Mucosa of descending colon (tissue), 3 donors: ENCODE measurements around the gene LIPM. TPM values are rescaled to one million over a fixed set of nuclear protein-coding genes. Genes with fewer than 3 reads are reported as not detected.

ENCODE experiments used
- ATAC-seq: fragments of 200-7000 bp; cut with Tn5 transposase; one replicate; pipeline ENCODE4 v1.9.1; 2020; ENCODE audit warnings: mild to moderate bottlenecking, moderate library complexity
- DNase-seq, 3 donors: peaks; one replicate each; pipeline ENCODE4 v3.0.0-alpha.2; 2020
- H3K36me3 ChIP-seq: fragments of 200-600 bp; one replicate; pipeline ENCODE4 v1.8.0; 2021; ENCODE audit warnings: low read depth, mild to moderate bottlenecking
- H3K4me1 ChIP-seq: fragments of 200-600 bp; one replicate; pipeline ENCODE4 v1.8.0; 2021; ENCODE audit warnings: low read depth, mild to moderate bottlenecking
- H3K4me3 ChIP-seq: fragments of 200-600 bp; one replicate; pipeline ENCODE4 v1.8.0; 2021; ENCODE audit warnings: mild to moderate bottlenecking
- H3K9me3 ChIP-seq: fragments of 200-600 bp; one replicate; pipeline ENCODE4 v1.8.0; 2021; ENCODE audit warnings: mild to moderate bottlenecking
- intact Hi-C, 2 donors: fragments of 100-400 bp; cut with DNase I in 1 of 2; cut with micrococcal nuclease in 1 of 2; formaldehyde crosslinking; loops; one replicate each; pipeline versions ENCODE4 v1.11.0 to v1.11.1; 2022; cut with DNase I, micrococcal nuclease
- total RNA-seq, 3 donors: library from RNA; stranded (reverse); fragmentation: NEBNext Ultra II Directional in 2 of 3; extraction: Animal tissue kit (Norgen Biotek cat#: 25700) in 2 of 3; gene quantifications; one replicate each; pipeline versions ENCODE4 v1.2.1 to v1.2.4, GENCODE V29; 2021 to 2023
- TF ChIP-seq, protein P1 (sequence below): fragments of 200-600 bp; IDR thresholded peaks from one replicate; pipeline ENCODE4 v1.8.0; 2022; ENCODE audit warnings: antibody characterized with exemption, mild to moderate bottlenecking
- donor health status: DM: no; HTN: no; CAD: no; lungs with moderate emphysema.
- donor health status: DM: no; HTN: no; CAD: no.
- donor health status: DM: no; HTN: yes; CAD: no.

LIPM gene
- total RNA-seq, 3 donors from 2014 or later: not detected

DNA sequence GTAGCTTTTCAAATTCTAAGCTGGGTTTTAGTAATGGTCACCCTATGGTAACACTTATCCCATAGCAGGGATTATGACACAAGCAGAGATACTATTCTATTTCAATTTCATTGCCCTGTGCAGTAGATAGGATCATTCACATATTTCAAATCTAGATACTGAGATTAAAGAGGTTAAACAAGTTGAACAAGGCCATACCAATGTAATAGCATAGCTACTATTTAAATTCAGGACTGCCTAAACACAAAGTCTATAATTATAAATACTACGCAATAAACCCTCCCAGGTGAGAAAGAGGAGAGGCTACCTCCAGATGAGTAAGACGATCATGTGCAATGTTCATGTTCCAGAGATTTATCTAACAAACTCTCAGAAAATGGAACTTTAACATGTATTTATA is 1.1 kb downstream of the LIPM start:
- Histone ChIP-seq H3K36me3 (no peaks in the 10 kb centered on the region), H3K9me3 (no peaks in the 10 kb centered on the region), H3K4me3 (no peak overlapping the region), H3K4me1 (no peaks in the 10 kb centered on the region)
- intact Hi-C loops: no loop called here
- peak; percentile 56 for ATAC-seq
- TF ChIP-seq, protein P1, sequence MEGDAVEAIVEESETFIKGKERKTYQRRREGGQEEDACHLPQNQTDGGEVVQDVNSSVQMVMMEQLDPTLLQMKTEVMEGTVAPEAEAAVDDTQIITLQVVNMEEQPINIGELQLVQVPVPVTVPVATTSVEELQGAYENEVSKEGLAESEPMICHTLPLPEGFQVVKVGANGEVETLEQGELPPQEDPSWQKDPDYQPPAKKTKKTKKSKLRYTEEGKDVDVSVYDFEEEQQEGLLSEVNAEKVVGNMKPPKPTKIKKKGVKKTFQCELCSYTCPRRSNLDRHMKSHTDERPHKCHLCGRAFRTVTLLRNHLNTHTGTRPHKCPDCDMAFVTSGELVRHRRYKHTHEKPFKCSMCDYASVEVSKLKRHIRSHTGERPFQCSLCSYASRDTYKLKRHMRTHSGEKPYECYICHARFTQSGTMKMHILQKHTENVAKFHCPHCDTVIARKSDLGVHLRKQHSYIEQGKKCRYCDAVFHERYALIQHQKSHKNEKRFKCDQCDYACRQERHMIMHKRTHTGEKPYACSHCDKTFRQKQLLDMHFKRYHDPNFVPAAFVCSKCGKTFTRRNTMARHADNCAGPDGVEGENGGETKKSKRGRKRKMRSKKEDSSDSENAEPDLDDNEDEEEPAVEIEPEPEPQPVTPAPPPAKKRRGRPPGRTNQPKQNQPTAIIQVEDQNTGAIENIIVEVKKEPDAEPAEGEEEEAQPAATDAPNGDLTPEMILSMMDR: no peak
- no peak for DNase-seq

DNA sequence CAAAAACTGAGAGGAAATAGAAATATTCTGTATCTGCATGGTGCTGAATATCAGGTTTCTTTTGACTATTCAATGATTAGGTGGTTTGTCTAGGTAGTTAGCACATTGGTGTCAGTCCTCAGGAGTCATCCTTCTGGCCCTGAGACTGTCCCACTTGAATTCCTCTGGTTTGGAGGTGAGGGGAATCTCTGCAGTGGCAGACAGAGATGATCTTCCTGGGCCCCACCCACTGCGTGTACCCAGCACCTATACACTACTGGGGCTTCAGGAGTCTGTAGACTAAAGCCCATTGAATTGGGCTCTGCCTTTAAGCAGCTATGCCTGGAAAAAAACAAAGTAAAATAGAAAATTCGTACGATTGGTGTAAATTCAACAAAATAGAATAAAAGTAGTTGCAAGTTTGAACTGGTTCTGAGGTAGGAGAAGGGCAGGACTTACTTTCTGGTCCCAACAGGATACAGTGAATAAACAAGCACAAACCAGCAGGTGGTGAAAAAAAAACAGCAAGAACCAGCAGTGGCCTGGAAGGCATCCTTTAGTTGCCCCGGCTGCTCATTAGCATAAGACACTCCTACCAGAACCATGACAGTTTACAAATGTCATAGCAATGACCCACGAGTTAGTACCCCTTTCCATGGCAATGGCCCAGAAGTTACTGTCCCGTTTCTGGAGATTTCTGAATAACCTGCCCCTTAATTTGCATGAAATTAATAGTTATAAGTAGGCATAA is 1.7 kb downstream of the LIPM start:
- H3K36me3 ChIP-seq: no peaks in the 10 kb centered on the region
- no peak for ATAC-seq
- no peaks in the 10 kb centered on the region for H3K9me3 ChIP-seq
- TF ChIP-seq, protein P1: no peak
- H3K4me3 ChIP-seq: no peak overlapping the region
- intact Hi-C loops: no loop called here
- H3K4me1 ChIP-seq: no peaks in the 10 kb centered on the region
- no peak for DNase-seq

- TF ChIP-seq, protein P1: no peak
- Histone ChIP-seq H3K4me3 (no peak overlapping the region), H3K9me3 (no peaks in the 10 kb centered on the region), H3K36me3 (no peaks in the 10 kb centered on the region), H3K4me1 (no peaks in the 10 kb centered on the region)
- DNase-seq: no peak
- no peak for ATAC-seq
- intact Hi-C loops: no loop called here
Measured at GRCh38 chr10:88805361-88805760, 2.8 kb downstream of the LIPM start.

DNA sequence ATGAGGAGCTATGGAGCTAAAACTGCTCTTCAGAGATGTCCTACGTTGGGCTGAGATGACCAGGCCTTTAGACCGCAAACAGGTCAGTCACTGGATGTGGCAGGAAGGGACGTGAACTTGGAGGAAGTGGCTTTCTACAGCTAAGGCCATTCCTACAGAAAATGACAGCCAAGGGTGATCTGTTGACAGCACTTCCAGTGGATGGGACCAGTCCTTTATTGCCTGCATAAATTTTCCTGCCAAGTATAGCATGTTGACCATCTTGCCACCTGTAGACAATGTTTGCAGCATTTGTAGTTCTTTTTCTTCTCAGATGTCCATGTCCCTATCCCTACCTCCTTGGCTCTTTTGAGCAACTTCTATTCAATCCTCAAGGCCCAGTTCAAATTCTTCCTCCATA is 3.4 kb downstream of the LIPM start:
- intact Hi-C loops: no loop called here
- Histone ChIP-seq H3K4me1 (no peaks in the 10 kb centered on the region), H3K9me3 (no peaks in the 10 kb centered on the region), H3K36me3 (no peaks in the 10 kb centered on the region), H3K4me3 (no peak overlapping the region)
- DNase-seq (no peak), ATAC-seq (no peak)
- TF ChIP-seq, protein P1: no peak

- intact Hi-C loops: no loop called here
Measured at GRCh38 chr10:88809621-88810020, 7.1 kb downstream of the LIPM start.

More at GRCh38 chr10:88809621-88810020, 7.1 kb downstream of the LIPM start:
- TF ChIP-seq, protein P1: no peak
- H3K36me3 ChIP-seq: no peaks in the 10 kb centered on the region
- H3K4me3 ChIP-seq: no peak overlapping the region
- DNase-seq (no peak), ATAC-seq (no peak)
- H3K4me1 ChIP-seq: no peaks in the 10 kb centered on the region
- no peaks in the 10 kb centered on the region for H3K9me3 ChIP-seq
